GM18873 (cell line): Measurements from ENCODE around the gene XPO5.

Experiments used
- ATAC-seq: cut with Tn5 transposase; IDR thresholded peaks from one replicate; pipeline ENCODE4 v1.9.1; 2021; ENCODE audit warnings: mild to moderate bottlenecking, moderate library complexity, moderate number of reproducible peaks; ENCODE audit not compliant: unreplicated experiment, low FRiP score

XPO5 gene

DNA sequence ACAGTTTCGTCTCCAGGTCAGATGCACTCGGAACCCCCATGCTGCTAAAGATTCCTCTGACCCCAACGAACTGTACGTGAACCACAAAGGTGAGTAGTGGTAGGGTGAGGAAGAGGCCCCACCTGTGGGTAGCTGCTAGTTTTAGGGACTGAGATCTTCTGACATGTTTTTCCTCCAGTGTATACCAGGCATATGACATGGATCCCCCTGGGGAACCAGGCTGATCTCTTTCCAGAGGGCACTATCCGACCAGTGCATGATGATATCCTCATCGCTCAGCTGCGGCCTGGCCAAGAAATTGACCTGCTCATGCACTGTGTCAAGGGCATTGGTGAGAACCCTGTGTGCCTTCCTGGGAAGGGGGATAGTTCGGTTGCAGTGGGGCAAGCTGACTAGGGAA, 55.7 kb downstream of the XPO5 start:
- no peak for ATAC-seq

GRCh38 chr6:43517505-43518357, 58.1 kb downstream of the XPO5 start:
- ATAC-seq = no peak

DNA sequence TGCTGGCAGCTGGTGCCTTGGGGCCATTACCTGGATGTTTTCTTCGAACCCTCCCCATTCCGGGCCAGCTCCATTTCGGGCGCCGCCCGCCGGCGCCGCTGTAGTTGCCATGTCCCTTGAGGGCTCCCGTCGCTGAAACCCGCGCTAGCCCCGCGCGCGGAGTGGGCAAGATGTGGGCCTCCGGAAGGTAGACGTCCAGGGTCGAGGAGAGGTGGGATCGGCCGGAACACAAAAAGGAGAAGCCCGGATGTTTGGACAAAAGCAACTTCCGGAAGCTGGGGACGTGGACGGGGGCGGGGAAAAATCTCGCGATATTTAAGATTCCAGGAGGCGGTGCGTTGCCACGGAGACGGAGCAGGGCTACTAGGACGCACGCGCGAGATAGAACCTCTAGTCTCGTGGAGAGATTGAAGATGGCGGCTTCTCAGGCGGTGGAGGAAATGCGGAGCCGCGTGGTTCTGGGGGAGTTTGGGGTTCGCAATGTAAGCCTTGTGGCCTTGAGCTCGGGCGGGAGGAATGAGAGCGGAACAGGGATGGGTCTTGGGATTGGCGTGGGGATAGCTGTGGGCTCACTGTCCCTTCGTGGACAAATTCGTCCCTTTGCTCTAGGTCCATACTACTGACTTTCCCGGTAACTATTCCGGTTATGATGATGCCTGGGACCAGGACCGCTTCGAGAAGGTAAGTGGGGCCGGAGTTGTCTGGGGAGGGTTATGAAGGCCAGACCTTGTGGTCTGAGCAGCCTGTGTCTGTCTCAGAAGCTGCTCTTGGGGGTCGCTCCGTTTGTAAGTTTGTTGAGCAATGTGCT, 58.9 kb downstream of the XPO5 start, which contains the start of the genes POLR1C and YIPF3:
Gene POLR1C (plus strand): TSS at position 393 of the 808 bp plus-strand sequence. CDS start 21 bp downstream, at position 414.
Gene YIPF3 (minus strand): TSS at position 230 of the 808 bp plus-strand sequence. CDS start 119 bp downstream, at position 111.
- ATAC-seq = peak; percentile 78

GRCh38 chr6:43516367-43516696, 59.5 kb downstream of the XPO5 start:
- no peak for ATAC-seq

DNA sequence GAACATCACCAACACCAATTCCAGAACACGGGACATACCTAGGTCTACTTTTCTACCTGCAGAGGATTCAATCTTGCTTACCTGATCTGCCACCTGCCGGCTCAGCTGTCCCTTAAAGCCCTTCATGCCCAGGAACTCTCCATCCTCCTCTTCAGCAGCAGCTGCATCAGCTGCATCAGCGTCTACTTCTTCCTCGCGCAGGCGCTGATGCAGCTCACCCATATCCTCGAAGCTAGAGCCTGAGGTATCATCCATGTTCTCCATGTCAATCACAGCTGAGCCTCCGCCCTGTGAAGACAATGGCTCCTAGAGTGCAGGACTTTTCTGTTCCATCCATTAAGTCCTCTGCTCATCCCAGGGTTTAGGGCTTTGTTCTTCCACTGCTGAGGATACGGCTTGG, 60.0 kb downstream of the XPO5 start:
- no peak for ATAC-seq

DNA sequence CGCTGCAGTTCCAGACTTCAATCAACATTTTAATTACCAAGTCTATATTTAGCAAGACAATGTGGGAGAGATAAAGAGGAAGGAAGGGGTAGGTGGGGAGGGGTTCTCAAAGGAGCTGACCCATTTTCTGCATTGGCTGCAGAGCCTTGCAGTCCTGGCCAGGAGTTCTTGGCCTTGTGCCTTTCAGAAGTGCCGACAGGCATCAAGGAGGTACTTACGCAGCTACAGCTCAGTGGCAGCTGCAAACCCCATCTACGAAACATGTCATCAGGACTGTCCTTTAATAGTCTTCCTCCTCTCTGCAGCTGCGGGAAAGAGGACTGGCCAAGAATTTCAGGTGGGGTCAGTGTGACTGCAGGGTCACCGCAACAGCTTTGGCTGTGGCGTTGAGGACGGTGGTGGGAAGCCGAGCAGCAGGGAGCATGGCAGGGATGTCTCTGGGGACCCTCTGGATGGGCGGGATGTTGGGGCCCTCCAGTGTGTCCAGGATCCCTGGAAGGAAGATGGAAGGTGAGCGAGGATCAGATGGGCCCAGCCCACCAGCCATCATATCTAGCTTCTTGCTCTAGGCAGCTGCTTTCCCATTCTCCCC, 63.9 kb downstream of the XPO5 start:
- ATAC-seq = no peak

DNA sequence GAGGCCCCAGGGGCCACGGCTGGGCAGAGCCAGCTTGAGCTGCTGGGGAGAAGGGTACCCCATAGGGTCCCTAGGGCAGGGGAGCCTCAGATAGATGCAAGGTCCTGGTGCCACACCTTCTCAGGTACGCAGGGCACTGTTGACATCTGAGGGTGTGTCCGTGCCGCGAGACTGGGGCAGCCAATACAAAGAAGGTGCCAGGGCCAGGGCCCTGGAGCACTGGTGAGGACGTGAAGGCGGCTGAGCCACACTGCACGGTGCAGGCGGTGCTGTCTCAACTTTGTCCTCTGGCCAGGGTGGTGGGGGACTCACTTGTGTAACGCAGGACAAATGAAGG, 65.0 kb downstream of the XPO5 start:
- no peak for ATAC-seq

DNA sequence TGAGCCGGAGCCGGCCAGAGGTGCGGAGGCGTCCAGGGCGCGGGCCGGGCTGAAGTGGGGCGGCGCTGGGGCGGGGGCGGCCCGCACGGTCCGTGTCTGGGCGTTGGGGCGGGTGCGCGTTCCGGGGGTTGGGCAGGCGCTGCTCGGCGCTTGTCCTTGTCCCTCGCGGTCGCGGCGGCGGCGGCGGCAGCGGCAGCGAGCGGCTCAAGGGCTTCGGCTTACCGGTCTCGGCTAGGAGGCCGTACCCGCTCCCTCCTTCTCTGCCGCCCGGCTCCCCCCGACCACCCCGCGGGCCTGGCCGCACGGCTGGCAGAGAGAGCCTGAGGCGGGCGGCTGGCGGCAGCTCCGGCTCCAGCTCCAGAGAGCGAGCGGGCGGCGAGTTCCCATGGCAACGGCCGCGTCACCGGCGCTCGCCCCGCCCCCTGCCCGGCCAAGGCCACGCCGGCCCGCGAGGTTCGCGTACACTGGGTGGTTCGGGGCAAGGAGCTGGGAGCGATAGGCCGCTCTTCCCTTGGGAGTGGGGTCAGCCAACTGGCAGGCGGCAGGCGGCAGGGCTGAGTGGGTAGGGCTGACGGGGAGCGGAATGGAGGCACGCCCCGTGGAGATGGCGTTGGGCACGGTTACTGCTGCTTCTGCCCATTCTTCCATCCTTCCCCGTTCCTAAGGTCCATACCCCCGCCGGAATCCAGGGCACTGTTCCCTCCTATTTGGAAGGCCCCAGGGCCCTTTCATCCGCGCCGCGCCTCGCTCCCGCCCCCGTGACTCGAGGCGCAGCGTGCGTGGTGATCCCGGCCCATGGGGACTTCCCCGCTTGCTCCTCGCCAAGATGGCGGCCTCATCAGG, 65.6 kb downstream of the XPO5 start, which contains the start of gene LRRC73:
Gene LRRC73 (minus strand): TSS at position 363 of the 843 bp plus-strand sequence. CDS start 561 bp downstream, outside the sequence.
- ATAC-seq = no peak

- no peak for ATAC-seq
Measured at GRCh38 chr6:43509142-43509983, 66.5 kb downstream of the XPO5 start.

DNA sequence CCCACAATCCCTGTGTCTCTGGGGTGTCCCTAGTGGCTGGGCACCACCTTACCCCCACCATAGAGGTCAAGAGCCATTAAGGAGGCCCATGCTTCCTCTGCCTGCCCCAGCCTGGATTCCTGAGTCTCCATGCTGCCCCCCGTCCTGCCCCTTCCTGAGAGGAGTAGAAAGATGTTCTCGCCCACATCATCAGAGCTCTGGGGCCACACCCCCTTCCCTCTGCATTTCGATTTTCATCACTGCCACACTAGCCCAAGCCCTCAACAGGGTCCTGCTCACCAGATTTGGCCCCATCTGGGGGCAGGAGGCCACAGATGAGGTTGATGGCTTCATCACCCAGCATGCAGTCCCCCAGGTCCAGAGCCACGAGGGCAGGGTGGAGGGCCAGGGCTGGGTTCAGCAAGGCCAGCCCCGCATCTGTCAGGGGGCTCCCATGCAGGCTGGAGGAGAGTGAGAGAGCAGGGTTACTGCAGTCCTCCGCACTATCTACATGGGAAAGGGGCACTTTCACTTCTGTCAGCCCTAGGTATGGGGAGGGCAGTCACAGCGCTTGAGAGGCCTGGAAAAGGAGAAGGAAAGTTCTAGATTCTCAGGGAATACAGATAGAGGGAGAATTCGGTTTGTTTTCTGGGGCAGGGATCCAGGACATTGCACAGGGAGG, 67.2 kb downstream of the XPO5 start:
- ATAC-seq = no peak

GRCh38 chr6:43506667-43507471, 69.0 kb downstream of the XPO5 start:
- no peak for ATAC-seq

DNA sequence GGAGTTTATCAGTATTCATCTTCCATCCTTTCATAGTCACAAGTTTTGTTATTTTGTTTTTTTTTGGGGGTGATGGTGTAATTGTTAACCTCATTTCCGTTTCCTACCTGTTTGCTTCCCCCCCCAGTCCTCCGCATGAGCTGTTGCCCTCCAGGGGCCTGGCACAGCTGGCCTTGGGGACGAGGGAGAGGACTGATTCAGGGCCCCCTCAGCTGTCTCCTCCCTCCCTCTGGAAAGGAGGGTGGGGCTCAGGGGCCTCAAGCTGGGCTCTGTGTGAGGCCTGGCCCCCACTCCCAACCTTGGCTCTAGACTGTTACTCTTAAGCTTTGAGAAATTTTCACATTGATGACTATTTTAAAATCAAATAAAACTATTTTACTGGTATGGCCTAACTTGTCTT, 69.7 kb downstream of the XPO5 start:
- ATAC-seq = no peak

DNA sequence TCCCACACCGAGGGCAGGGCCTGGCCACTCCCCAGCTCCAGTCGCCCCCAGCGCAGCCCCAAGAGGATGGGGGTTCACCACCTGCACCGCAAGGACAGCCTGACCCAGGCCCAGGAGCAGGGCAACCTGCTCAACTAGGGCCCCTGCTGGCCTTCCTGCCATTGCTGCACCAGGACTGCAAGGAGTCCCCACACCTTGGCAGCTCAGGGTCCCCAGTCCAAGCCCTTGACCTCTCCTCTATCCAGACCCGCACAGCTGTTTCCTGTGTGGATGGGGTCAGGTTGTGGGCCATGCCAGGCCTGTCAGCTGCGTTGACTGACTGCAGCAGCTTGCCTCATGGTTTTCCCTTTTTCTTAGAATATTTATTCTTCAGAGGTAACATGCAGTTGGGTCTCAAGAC, 70.1 kb downstream of the XPO5 start:
- no peak for ATAC-seq

- no peak for ATAC-seq
Measured at GRCh38 chr6:43504756-43505593, 70.9 kb downstream of the XPO5 start.

GRCh38 chr6:43503443-43503842, 72.4 kb downstream of the XPO5 start:
- ATAC-seq = no peak

DNA sequence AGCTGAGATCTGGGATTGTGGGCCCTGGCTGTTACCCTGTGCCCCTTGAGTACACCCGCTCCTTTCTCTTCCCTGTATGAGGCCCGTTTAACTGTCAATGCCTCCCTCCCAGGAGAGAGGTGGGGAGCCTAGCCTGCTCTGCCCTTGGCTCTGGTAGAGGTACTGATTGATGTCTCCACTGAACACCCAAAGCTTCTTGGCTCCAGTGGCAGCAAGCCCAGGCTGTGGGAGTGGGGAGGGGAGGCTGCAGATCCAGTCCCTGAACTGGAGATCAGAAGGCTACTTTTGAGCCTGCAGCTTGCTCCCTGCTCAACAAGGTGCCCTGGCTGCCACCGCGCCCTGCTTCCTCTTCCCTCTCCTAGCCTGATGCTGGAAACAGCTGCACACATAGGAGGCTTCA, 73.2 kb downstream of the XPO5 start:
- no peak for ATAC-seq

- ATAC-seq = no peak
Measured at GRCh38 chr6:43500921-43501320, 74.9 kb downstream of the XPO5 start.
